D341Med (cell line): ENCODE data around the gene BAG5.
"Not testable (repeated sequence)": the region's sequence is repeated elsewhere in the genome, so short reads cannot be mapped to it uniquely, and the experiment has no call there.

ENCODE experiments used
- DNase-seq: peaks from one replicate; pipeline ENCODE4 v3.0.0; 2012; ENCODE audit warnings: low spot score

BAG5 gene

GRCh38 chr14:103522649-103523574 is 39.5 kb downstream of the BAG5 start, which contains the start of gene CKB:
Gene CKB, minus strand, starts transcription at chr14:103522830. Its CDS starts 337 bp downstream, at chr14:103522493.
- peak; percentile 96 for DNase-seq

GRCh38 chr14:103521951-103522563 is 40.4 kb downstream of the BAG5 start:
- peak; percentile 81 for DNase-seq

GRCh38 chr14:103521438-103521950 is 41.0 kb downstream of the BAG5 start:
- peak; percentile 67 for DNase-seq

- peak; percentile 91 for DNase-seq
These were observed 41.6 kb downstream of the BAG5 start for GRCh38 chr14:103520657-103521437.

GRCh38 chr14:103520269-103520656 is 42.2 kb downstream of the BAG5 start:
- no peak for DNase-seq

GRCh38 chr14:103519837-103520212 is 42.6 kb downstream of the BAG5 start:
- no peak for DNase-seq

GRCh38 chr14:103519043-103519836 is 43.2 kb downstream of the BAG5 start:
- no peak for DNase-seq

GRCh38 chr14:103518422-103519042 is 43.9 kb downstream of the BAG5 start:
- peak; percentile 89 for DNase-seq

- DNase-seq, result peak; percentile 31
These were observed 44.6 kb downstream of the BAG5 start for GRCh38 chr14:103517721-103518421.

GRCh38 chr14:103517174-103517566 is 45.3 kb downstream of the BAG5 start:
- no peak for DNase-seq

GRCh38 chr14:103516426-103517173 is 45.9 kb downstream of the BAG5 start:
- no peak for DNase-seq

GRCh38 chr14:103514596-103515421 is 47.6 kb downstream of the BAG5 start:
- DNase-seq, result peak; percentile 28

GRCh38 chr14:103512701-103513611 is 49.5 kb downstream of the BAG5 start:
- no peak for DNase-seq

- DNase-seq, result not testable (repeated sequence)
These were observed 50.3 kb downstream of the BAG5 start for GRCh38 chr14:103512180-103512579.

- DNase-seq, result no peak
These were observed 51.4 kb downstream of the BAG5 start for GRCh38 chr14:103510724-103511693.
